ENCODE data around the gene DPY19L1. TPM values are rescaled to one million over a fixed set of nuclear protein-coding genes. Genes with fewer than 3 reads are reported as not detected.
"Not testable (repeated sequence)": the region's sequence is repeated elsewhere in the genome, so short reads cannot be mapped to it uniquely, and the experiment has no call there.

DPY19L1 gene
- total RNA-seq, 1 donor from 2014 or later = 31.6 TPM

GRCh38 chr7:35003679-35004303 lies 33.5 kb downstream of the DPY19L1 start:
- intact Hi-C loops (cut with DNase I) = no loop called here
- ATAC-seq (ENCODE audit: poor library complexity) (peak; percentile 82), DNase-seq (no peak)

DNA sequence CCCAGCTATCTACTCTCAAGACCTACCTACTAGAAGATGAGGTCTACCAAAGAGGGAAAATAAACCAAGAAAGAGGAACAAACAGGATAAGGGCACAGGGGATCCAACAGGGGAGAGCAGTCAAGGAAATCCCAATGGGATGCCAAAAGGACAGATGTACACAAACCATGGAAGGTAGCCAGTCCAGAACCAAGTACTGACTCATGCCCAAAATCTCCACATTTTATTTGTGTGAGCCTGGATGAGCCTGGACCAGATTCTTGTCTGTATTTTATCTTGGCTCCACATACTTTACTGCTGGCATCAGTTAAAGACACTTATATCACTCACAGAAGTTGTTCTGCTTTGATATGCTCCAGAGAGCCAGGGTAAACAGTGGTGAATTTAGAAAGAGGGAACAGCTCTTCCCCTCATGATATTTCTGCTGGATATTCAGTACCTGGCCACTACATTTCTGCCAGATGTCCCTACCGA lies 34.1 kb downstream of the DPY19L1 start:
- DNase-seq; intact Hi-C loops (cut with DNase I): not testable (repeated sequence)
- ATAC-seq (ENCODE audit: poor library complexity) = peak; percentile 34

DNA sequence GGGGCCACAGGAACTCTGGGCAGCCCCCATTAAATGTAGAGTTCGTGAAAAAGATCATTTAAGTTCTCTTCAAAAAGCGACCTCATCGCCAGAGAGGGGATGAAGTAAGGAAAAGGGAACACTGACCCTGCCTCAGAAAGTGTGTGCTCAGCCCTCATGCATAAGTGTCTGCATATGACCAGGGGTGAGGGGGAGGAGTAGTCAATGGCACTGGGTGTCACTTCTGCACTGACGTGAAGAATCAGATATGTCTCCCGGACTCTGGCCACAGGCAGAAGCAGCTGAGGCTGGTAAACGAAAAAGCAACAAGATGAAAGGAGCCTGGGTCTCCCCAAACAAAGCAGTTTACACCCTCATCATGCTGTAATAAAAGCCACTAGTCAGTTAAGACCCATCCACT lies 39.0 kb downstream of the DPY19L1 start:
- intact Hi-C loops (cut with DNase I); ATAC-seq (ENCODE audit: poor library complexity); DNase-seq: not testable (repeated sequence)

- intact Hi-C loops (cut with DNase I); DNase-seq; ATAC-seq (ENCODE audit: poor library complexity): not testable (repeated sequence)
These were observed 40.7 kb downstream of the DPY19L1 start for GRCh38 chr7:34996423-34997090.

GRCh38 chr7:34995757-34996156 lies 41.5 kb downstream of the DPY19L1 start:
- DNase-seq = no peak
- intact Hi-C loops (cut with DNase I) = no loop called here
- no peak for ATAC-seq (ENCODE audit: poor library complexity)

DNA sequence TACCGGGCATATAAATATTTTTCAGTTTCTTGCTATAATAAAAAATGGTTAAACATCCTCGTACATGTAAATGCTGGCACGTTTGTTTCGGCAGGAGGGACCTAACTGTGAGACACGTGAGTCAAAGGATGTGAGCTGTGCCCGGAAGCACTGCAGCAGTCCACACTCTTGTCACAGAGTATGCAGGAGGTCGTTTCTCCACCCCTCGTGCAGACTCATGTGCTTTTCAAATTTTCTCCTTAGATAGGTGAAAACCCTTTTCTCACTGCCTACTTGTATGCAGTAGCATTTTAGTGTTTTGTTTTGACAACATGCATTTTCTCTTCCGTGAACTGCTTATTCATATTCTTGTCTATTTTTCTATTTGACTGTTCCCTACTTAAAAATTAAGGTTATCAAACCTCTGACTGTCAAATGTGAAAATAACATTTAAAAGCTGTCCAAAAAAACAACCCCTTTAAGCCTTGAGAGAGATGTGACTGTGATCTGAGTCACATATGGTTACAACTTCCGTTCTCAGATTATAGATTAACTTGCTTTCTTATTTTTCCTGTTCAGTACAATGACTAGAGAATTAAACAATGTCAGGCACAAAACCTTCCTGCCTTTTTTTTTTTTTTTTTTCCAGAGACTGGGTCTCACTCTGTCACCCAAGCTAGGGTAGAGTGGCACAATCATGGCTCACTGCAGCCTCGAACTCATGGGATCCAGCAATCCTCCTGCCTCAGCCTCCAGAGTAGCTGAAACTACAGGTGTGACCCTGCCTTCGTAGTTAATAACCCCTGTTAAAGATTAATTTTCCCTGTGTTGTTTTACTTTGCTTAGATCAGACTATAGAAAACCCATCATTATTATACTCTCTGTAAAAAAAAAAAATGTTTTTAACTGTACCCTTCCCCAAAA lies 45.1 kb downstream of the DPY19L1 start:
- intact Hi-C loops (cut with DNase I) = no loop called here
- no peak for DNase-seq
- no peak for ATAC-seq (ENCODE audit: poor library complexity)

GRCh38 chr7:34988442-34989125 lies 48.7 kb downstream of the DPY19L1 start:
- ATAC-seq (ENCODE audit: poor library complexity); intact Hi-C loops (cut with DNase I); DNase-seq: not testable (repeated sequence)

- intact Hi-C loops (cut with DNase I); DNase-seq; ATAC-seq (ENCODE audit: poor library complexity): not testable (repeated sequence)
These were observed 52.1 kb downstream of the DPY19L1 start for GRCh38 chr7:34985155-34985554.

GRCh38 chr7:34984140-34984539 lies 53.1 kb downstream of the DPY19L1 start:
- DNase-seq; ATAC-seq (ENCODE audit: poor library complexity); intact Hi-C loops (cut with DNase I): not testable (repeated sequence)

DNA sequence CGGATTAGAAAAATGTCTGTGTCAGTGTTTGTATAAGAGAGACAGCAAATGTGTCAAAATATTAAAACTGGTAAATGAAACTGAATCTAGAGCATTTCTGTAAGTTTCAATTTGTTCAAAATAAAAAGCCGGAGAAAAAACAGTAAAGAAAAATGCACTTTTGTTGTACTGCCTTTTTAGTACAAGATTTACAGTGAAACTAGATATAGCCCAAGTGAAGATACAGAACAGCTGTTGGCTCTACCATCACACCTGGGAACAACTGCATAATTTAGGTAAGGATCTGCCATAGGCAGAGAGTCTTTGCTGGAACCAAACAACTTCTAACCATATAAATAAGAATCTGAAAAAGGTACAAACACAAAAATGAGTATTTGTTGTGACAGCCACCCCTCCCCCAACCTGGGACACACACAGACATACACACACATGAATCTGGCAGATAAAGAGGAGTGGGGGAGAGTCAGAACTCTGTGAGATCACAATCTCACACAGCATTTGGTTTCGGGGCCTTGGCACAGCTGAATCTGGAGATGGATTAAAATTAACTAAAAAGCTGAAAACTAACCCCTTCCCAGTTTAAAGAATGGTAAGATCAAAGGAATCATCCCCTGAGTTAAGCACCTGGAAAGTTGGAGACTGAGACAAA lies 54.8 kb downstream of the DPY19L1 start:
- ATAC-seq (ENCODE audit: poor library complexity) = no peak
- DNase-seq = no peak
- intact Hi-C loops (cut with DNase I) = no loop called here

- ATAC-seq (ENCODE audit: poor library complexity); intact Hi-C loops (cut with DNase I); DNase-seq: not testable (repeated sequence)
These were observed 58.2 kb downstream of the DPY19L1 start for GRCh38 chr7:34979124-34979523.

GRCh38 chr7:34973400-34973760 lies 63.9 kb downstream of the DPY19L1 start:
- ATAC-seq (ENCODE audit: poor library complexity) (no peak), DNase-seq (no peak)
- intact Hi-C loops (cut with DNase I) = no loop called here

DNA sequence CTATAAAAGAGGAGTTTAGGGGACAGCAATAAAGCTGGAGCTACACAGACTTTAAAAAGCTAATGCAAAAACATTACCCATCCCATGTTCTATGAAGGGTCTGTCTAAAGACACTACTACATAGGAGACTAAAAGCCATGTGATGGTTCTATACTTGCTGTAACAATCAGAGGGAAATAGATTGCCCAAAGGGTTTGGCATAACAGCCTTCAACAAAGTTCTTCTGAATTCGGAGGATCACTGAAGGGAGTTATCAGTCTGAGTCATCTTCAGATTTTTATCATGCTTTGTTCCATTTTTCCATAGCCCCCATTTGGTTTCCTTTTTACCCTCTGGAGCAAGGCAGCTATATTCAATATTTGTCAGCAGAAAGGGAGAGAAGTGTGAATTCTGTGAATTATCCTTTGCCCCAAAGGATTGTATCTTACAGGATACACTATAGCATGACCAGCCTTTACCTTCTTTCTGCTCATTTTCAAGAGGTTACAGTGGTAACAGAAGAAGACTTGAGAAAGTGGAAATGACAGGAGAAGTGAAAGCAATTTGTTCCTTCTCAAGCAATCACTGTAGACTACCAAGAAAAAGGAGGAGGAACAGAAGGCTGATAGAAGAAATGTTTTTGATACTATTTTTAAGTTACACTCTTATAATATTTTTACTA lies 64.4 kb downstream of the DPY19L1 start:
- DNase-seq; intact Hi-C loops (cut with DNase I); ATAC-seq (ENCODE audit: poor library complexity): not testable (repeated sequence)

DNA sequence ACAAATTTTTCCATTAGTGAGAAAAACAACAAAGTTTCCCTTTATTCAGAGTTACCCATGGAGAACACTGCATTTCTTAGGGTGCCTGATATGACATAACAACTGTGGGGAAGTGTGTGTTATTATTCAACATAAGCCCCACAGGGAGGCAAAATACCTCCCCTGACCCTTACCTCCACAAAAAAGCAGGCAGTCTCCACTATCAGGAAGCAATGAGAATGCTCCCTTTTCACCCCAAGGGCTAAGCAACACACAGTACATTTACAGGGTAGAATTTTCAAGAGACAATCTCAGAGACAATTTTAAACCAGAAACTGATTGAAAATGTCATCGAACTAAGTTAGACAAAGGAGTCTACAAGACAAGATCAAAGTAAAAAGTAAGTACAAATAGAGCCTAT lies 69.5 kb downstream of the DPY19L1 start:
- ATAC-seq (ENCODE audit: poor library complexity); DNase-seq; intact Hi-C loops (cut with DNase I): not testable (repeated sequence)

GRCh38 chr7:34966504-34966903 lies 70.8 kb downstream of the DPY19L1 start:
- DNase-seq; ATAC-seq (ENCODE audit: poor library complexity); intact Hi-C loops (cut with DNase I): not testable (repeated sequence)

GRCh38 chr7:34958021-34958420 lies 79.3 kb downstream of the DPY19L1 start:
- intact Hi-C loops (cut with DNase I) = no loop called here
- DNase-seq (no peak), ATAC-seq (ENCODE audit: poor library complexity) (no peak)

- ATAC-seq (ENCODE audit: poor library complexity) = no peak
- intact Hi-C loops (cut with DNase I) = no loop called here
- DNase-seq = no peak
These were observed 84.5 kb downstream of the DPY19L1 start for GRCh38 chr7:34952822-34953221.

DNA sequence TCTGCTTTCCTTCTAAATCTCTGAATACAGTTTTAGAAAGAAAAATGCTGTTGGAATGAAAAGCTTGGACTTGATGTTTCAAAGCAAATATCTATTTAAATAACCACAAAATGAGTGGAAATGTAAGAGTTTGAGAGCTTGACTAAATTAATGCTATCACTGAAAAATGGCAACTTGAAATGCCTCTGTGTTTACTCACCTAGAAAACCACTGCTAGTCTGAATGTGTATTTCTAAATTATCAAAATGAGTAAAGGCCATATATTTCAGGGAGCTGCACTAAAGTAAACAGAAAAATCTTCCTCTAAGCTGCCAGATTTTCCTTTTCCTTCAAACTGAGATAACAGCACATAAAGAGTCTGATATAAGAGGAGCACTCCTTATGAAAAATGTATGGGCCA lies 87.9 kb downstream of the DPY19L1 start:
- ATAC-seq (ENCODE audit: poor library complexity) = no peak
- DNase-seq = no peak
- intact Hi-C loops (cut with DNase I) = no loop called here

Data from Right ventricle myocardium superior (tissue), 1 donor.